LNCAP (cell line): Measurements from ENCODE around the gene MAPK6.

Source experiments
- CTCF ChIP-seq: fragments of 450-650 bp; IDR thresholded peaks from 2 replicates; pipeline ENCODE4 v1.5.1; 2017; ENCODE audit warnings: mild to moderate bottlenecking

The MAPK6 gene

DNA sequence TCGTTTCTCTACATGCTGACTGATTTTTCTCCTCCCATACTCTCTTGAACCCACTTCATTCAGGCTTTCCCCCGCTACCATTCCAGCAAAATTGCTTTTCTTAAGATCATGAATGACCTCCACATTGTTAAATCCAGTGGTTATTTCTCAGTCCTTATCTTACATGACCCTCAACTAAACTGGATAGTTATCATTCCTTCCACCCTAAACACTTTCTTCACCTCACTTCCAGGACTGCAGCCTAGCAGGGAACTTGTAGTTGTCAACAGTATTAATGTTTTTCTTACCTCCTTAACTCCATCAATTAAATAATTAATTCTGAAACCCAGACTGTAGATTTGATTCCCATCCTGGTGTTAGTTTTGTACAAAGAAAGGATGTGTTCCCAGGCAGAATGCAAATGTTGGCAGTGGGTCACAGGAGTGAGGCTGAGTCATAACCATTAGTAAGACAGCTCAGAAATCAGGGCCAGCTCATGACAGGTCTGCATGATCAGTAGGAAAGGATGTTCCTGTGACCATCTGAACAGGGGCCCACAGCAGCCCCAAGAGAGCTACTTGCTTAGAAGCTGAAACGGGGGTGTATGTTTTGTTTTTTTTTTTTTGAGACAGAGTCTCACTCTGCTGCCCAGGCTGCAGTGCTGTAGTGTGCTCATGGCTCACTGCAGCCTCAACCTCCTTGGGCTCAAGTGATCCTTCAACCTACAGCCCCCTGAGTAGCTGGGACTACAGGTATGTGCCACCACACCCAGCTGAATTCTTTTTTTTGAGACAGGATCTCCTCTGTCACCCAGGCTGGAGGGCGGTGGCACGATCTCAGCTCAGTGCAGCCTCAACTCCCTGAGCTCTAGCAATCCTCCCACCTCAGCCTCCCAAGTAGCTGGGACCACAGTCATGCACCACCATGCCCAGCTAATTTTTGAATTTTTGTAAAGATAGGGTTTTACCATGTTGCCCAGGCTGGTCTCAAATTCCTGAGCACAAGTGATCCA is 84.5 kb downstream of the MAPK6 start:
- no peak for TF ChIP-seq CTCF

GRCh38 chr15:52104532-52105004 is 85.5 kb downstream of the MAPK6 start:
- no peak for TF ChIP-seq CTCF

- TF ChIP-seq CTCF = no peak
These were observed 86.8 kb downstream of the MAPK6 start for GRCh38 chr15:52105846-52106245.

DNA sequence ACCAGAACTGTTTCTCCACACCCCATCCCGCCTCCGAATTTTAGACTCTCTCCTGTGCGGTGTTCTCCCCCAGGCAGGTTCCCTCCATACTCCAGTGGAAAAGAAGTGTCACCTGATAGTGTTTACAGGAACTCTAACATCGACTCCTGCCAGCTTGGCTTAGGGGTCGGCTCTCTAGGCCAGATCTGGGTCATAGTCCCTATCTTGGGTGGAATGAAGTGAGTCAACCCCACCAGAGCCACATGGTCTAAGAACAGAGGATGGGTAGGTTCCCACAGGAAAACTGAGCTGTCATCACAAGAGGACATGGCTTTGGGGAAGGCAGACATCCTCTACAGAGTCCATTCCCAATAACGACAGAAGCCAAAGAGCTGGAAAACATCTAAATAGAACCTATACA is 87.6 kb downstream of the MAPK6 start:
- TF ChIP-seq CTCF = no peak

- TF ChIP-seq CTCF = no peak
These were observed 88.2 kb downstream of the MAPK6 start for GRCh38 chr15:52107238-52107637.

DNA sequence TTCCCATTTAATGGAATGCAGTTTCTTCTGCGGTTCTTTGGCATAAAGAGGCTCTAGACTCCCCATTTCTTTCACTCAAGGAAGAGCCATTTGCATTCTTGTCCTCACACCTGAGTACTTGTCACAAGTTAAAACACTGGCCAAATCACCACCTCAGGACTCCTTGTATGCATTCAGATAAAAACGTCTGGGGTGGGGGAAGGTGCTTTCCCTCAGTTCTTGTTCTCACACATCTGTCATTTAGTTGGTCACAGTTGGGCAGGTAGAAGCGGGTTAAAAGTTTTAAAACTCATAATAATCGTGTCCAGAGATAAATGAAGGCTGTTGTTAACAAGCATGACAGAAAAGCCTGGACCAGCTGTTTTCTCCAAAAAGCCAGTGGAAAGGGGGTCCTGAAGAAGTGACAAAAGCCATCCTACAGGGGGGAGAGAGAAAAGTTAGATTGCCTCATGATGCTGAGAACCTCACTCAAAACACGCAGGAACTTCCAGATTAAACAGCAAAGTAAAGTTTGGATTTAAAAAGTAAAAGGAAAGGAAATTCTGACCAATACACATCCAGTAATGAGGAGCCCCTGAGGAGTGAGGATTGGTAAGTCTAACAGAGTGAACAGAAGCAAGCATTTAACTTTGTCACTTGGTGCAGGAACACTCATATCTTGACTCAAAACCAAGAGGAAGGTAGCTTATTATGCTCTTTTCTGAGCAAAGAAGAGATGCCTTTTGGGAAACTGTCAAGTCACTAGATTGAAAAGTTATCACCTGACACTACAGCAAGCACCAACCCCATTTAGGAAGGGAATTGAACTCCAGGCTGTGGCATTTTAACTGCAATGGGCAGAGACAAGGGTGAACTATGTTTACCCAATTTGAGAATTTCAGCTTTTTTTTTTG is 90.8 kb downstream of the MAPK6 start:
- no peak for TF ChIP-seq CTCF

- no peak for TF ChIP-seq CTCF
These were observed 92.6 kb downstream of the MAPK6 start for GRCh38 chr15:52111517-52112202.
